GM12872 (cell line): ENCODE measurements around the gene AIDA.

Source experiments
- TF ChIP-seq, protein P1 (sequence below): IDR thresholded peaks from 3 replicates; pipeline ENCODE4 v1.5.1; 2011; ENCODE audit warnings: low read depth, mild to moderate bottlenecking, low read length, moderate library complexity; ENCODE audit not compliant: insufficient read depth

AIDA gene, protein sequence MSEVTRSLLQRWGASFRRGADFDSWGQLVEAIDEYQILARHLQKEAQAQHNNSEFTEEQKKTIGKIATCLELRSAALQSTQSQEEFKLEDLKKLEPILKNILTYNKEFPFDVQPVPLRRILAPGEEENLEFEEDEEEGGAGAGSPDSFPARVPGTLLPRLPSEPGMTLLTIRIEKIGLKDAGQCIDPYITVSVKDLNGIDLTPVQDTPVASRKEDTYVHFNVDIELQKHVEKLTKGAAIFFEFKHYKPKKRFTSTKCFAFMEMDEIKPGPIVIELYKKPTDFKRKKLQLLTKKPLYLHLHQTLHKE

DNA sequence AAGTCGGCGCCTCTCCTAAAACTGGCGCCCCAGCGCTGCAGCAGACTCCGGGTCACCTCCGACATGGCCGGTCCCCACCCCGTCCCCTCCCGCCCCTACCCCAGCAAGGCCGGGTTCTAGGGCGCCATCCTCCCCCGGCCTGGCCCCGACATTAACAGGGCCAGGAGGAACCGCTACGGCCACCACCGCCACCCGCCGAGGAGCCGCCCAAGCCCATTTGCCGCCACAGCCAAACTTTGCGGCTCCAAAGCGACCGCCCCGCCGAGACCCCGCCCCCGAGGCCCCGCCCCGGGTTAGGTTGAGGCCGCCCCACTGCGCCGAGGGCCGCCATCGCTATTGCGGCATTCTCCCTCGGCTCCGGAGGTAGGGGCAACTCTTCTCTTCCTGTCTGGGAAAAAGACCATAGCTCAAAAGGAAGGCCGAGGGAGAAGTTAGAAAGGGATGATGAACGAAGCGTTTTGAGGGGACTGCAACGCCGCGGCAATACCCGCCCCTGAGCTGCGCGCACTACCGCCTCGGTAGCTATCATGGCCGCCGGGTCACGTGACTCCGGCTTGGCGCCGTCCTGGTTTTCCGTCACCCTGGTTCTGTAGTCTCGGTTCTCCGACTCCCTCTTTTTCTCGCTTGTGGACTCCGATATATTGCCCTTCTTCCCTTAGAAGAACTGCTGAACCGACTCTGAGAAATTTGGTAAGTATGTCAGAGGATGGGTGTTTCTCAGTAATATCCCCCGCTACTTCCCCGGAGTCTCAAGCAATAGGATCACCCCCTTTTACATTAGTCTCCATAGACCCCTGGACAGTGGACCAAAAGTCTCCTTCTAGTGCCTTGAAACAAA, at the start of gene AIDA, which contains the start of gene BROX:
TSS of gene AIDA (minus strand) at position 239 of the 838 bp plus-strand sequence. CDS start at position 65, 174 bp downstream.
TSS of gene BROX (plus strand) at position 312 of the 838 bp plus-strand sequence. CDS start 3,136 bp downstream, outside the sequence.
- TF ChIP-seq, protein P1, sequence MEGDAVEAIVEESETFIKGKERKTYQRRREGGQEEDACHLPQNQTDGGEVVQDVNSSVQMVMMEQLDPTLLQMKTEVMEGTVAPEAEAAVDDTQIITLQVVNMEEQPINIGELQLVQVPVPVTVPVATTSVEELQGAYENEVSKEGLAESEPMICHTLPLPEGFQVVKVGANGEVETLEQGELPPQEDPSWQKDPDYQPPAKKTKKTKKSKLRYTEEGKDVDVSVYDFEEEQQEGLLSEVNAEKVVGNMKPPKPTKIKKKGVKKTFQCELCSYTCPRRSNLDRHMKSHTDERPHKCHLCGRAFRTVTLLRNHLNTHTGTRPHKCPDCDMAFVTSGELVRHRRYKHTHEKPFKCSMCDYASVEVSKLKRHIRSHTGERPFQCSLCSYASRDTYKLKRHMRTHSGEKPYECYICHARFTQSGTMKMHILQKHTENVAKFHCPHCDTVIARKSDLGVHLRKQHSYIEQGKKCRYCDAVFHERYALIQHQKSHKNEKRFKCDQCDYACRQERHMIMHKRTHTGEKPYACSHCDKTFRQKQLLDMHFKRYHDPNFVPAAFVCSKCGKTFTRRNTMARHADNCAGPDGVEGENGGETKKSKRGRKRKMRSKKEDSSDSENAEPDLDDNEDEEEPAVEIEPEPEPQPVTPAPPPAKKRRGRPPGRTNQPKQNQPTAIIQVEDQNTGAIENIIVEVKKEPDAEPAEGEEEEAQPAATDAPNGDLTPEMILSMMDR: no peak

DNA sequence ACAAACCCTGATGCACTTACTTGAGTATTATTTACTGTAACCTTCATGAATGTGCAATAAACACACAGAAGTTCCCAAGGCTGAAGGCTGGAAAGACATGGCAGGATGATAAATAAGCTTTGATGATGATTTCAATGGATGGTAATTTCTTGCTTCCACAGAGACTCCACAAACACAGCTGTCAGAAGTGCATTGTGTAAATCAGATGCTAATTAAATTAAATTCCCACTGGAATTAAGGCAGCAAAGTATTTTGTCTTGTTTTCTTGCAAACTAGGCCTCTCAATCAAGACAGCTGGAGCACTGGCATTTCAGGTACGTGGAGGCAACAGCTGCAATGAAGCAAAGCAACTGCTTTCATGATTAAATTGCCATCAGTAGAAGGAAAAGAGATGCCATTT, 48.8 kb upstream of the AIDA start:
- TF ChIP-seq, protein P1: no peak

- TF ChIP-seq, protein P1: no peak
Measured at GRCh38 chr1:222759451-222760035, 47.3 kb upstream of the AIDA start.

DNA sequence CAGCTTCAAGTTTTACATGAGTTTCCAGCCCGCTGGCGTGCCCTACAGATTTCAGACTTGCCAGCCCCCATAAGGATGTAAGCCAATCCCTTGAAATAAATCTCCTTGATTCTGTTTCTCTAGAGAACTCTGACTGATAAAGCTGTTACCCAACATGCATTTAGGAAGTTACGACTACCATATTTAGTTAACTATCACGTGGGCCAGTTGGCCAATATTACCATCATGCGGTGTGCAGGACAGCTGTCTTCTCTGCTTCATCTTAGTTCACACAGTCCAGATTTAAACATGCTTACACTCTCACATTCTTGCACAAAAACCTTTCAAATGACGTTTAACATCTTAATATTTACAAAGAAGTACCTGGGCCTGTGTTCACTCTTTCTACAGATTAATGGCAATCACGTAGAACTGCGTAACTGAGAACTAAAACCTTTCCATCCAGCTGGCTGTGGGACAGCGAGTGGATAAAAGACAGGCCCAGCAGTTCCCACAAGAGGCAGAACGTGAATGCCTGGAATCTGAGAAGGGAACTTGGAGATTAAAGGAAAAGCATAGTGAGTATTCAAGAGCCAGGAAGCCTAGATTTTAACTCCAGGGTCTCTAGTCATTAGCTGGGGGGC, 45.5 kb upstream of the AIDA start:
- TF ChIP-seq, protein P1: no peak

DNA sequence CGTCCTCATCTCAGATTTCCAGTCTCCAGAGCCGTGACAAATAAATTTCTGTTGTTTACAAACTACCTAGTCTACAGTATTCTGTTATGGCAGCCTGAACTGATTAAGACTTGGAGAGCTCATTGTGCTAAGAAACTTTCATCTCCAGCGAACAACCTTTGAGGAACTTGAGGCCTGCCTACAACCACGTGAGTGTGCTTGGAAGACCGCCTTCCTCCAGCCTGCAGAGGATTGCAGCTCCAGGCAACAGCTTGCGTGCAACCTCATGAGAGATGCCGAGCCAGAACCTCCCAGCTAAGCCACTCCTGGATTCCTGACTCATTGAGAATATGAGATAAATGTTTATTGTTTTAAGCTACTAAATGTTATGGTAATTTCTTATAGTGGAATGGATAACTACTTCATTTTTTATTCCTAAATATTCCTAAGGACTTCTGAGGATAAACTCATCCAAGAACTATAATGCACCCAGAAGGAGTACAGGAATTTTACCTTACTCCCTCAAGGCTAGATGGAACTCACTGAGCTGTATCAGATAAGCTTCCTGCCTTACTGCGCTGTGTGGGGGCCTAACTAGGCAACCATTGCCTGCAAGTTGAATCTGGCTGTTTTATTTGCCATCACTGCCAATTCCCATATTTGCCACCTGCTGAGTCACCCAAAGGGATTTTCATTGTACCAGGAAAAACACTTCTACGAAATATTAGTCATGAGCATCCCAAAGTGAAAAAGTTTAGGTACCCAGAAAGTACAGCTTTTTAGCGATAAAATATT, 42.3 kb upstream of the AIDA start:
- TF ChIP-seq, protein P1: no peak

GRCh38 chr1:222751255-222751654, 39.0 kb upstream of the AIDA start:
- TF ChIP-seq, protein P1: no peak
